HuH-7 (cell line): ENCODE measurements around the gene CCDC69.

Source experiments
- DNase-seq: peaks from one replicate; pipeline ENCODE4 v3.0.0; 2011; ENCODE audit warnings: low spot score

Gene CCDC69

DNA sequence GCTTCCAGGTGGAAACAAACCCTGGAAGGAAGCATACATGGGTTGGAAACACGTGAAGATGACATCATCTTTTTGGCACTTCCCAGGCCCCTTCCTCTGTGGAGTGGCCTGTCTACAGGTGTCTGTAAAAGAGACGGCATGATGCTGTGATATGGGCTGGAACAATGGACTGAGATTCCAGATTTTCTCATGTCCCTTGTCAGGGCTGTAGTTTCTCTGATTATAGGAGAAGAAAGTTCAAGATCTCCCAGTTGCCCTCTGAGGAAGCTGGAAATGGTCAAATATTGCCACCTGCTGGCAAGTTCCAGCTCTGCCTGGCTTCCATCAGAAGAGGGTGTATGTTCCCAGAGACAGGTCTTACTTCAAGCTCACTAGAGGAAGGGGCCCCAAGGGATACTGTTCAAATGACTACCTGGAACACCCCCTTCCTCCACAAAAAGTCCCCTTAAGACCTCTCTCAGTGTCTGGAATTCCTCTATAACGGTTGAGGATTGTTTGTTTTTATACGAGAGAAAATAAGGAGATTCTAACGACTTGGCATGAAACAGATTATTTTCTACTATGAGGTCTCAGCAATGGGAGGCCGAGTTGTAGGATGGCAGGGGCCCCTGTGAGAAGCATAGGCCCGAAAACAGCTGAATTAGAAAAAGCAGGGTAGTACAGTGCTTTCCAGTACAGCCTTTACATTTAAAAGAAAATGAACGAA, 59.1 kb downstream of the CCDC69 start:
- DNase-seq = peak; percentile 68

DNA sequence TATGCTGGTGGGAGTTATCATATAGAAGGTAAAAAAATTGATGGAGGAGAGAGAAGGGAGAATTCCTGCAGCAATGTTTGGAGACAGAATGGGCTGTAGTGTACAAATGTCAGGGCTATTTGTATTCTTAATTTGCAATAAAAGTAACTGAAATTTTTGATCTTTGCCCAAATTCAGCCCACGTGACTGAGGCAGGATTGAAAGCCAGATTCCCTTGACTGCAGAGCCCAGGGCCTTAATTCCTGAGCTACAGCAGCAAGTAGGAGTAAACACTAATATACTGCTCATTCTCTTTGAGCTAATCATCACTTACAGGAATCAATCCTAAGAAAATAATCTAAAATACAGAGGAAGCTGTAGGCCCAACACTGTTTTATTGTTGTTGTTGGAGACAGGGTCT, 61.1 kb downstream of the CCDC69 start:
- DNase-seq = no peak

DNA sequence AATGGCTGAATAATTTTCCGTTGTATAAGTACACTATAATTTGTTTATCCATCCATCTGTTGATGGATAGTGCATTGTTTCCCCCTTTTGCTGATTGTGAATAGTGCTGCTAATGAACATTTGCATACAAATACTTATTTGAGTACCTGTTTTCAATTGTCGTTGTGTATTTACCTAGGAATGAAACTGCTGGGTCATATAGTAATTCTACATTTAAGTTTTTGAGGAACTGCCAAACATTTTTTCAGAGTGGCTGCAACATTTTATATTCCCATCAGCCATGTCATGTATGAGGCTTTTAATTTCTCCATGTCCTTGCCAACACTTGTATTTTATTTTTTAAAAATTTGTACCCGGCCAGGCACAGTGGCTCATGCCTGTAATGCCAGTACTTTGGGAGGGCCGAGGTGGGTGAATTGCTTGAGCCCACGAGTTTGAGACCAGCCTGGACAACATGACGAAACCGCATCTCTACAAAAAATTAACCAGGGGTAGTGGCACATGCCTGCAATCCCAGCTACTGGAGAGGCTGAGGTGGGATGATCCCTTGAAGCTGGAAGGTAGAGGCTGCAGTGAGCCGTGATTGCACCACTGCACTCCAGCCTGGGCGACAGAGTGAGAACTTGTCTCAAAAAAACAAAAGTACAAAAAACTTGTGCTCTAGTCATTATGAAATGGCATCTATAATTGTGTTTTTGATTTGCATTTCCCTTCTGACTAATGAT, 64.1 kb downstream of the CCDC69 start:
- DNase-seq = no peak

- DNase-seq = peak; percentile 32
Observed at GRCh38 chr5:151158287-151158661, 65.6 kb downstream of the CCDC69 start.

DNA sequence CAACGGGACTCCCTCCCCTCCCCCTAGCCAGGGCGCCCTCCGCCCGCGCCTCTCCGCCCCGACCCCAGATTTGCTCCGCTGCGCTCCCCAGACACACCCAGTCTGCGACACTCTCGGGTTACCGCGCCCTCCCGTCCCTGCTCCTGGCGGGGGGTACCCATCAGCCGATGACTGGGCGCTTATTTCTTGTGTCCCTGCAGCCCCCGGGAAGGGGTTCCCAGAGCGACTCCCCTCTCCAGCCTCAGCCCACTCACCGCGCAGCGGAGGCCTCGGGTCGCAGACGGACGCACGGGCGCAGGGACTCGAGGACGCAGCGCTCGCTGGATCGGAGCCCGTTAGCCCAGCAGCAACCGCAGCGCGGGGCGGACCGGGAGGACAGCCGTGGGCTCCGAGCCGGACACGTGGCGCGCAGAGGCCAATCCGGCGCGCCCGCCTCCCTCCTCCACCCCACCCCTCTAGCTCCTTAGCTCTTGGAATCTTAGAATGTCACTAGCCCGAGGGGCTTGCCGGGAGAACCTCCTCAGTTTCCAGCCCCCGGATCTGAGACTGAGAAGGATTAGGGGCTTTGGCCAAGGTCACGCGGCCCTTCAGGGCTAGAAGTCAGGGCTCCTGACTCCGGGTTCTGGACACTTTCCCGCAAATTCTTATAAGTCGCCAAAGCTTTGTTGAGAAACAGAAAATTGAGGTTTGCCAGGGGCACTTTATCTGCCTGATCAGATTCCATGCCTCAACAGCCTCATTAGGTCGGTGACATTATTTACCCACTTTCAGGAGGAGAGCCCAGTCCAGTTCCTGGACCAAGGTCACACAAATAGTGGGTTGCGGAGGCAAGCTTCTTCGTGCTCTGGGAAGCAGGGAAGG, 66.2 kb downstream of the CCDC69 start, which contains the start of gene ANXA6:
ANXA6 (minus strand) TSS at position 354 of the 861 bp plus-strand sequence. CDS start 9,878 bp downstream, outside the sequence.
- peak; percentile 86 for DNase-seq

DNA sequence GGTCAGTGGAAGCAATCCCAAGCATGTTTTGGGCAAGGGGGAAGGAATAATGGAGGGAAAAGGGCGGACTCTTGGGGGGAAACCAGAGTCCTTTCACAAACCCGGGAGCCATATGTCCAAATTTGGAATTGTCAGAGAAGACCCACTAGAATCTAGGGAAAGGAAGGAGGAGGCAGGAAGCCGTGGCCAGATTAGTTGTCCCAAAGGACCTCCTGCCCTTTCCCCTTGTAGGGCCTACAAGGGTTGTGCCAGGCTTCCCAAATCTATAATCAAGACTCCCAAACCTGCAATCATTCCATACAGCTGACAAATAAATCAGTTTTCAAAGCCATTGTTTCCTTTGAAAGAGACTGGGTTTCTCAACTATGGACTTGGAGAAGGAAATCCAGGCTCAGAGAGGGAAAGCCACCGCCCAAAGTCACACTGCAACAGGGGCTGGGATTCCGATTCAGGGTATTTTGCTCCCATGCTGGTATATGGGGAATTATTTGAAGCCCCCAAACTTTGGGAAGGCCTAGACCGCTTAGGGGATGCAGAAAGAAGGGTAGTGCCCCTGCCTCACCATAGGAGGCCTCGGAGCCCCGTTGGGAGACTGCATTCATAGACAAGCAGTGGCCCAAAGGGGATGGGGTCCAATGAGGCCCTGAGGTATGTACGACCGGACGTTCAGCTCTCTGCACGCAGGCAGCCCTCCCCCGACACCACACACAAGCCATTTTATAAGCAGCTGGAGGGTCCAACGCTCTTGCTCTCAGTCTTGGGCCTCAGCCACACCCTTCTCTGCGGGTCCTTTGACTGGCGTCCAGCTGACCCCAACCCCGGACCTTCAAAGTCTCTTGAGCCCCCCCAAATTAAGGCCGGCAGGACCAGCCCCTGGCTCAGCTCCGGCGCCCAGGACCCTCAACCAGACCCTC, 67.1 kb downstream of the CCDC69 start:
- peak; percentile 25 for DNase-seq

DNA sequence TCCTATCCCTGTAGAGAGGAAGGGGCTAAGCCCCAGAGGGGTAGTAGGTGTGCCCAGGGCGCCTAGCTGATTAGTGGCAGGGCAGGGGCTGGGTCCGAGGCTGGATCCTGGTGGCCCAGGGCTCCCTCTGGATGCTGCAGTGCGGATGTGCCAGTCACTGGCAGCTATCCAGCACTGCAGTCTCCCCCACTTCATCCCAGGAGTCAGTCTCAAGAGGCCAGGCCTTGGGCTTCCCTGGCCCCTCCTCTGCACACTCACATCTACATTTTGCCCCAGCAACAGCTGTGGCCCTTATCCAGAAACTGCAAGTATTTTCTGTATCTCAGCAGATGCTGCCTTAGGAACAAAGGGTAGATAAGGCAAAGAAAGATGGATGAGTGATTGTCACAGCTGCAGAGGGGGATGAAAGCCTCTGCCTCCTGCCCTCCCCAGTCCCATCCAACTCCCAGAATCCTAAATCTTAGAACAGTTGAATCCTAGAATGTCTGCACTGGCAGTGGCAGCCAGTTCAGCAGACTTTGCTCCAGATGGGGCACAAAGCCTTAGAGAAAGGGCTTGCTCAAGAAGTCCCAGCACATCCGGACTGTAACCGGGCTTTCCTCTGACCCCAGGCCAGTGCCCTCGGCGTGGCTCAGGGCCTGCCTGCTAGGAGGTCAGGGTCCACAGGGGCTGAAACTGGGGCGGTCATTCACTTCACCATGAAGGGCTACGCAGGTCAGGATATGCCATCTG, 68.0 kb downstream of the CCDC69 start:
- peak; percentile 35 for DNase-seq

DNA sequence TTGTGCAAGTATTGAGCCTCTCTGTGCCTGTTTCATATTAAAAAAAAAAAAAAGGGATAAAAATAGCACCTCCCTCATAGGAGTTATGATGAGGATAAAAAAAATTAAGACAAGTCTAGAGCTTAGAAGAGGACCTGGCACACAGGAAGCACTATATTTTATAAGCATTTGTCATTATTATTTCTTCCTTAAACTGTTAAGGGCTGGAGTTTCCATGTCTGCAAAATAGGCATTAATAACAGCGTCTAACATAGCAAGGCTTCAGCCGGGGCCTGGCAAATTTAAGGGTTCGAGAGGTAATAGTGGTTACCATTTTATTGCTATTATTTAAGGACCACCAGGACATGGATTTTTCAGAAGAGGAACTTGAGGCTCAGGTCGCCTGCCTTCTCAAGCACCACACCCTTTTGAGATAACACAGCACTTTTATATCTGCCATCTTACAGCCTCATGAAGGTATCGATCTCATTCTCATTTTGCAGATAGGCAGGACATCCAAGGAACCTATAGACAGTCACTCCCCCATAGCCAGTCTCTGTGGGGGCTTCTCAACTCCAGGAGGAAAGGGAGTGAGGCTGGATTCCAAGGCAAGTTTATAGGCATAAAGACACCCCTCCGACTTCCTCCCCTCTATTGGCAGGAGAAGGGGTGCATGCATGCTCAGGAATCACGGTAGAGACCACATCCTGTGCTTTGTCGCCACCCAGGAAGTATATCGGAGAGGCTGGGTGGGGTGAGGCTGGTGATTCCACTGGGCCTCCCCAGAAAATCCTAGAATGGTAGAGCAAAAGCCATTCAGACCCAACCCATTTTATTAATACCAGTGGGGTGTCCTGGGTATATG, 68.7 kb downstream of the CCDC69 start:
- no peak for DNase-seq

DNA sequence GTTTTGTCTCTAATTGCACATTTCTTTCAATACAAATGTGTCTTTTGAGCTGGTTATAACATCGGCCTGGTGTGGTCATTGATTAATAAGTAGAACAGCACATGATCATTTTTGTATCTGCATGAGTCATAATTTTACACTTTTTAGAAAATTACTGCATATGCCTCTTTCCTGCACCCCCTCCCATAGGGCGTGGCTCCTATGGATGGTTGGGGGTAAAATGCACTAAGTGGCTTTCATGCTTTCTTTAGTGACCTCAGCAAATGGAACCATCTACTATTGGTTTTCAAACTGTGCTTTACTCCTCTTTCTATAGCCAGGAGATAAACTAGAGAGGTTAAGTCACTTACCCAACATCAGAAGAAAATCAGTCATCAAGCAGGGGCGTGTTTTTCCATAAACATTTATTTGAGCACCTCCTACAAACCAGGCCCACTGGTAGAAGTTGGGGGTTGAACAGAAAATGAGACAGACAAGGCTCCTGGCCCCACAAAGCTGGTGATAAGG, 70.1 kb downstream of the CCDC69 start:
- no peak for DNase-seq

- DNase-seq = no peak
Observed at GRCh38 chr5:151153300-151153699, 70.6 kb downstream of the CCDC69 start.

- no peak for DNase-seq
Observed at GRCh38 chr5:151151793-151152192, 72.1 kb downstream of the CCDC69 start.

DNA sequence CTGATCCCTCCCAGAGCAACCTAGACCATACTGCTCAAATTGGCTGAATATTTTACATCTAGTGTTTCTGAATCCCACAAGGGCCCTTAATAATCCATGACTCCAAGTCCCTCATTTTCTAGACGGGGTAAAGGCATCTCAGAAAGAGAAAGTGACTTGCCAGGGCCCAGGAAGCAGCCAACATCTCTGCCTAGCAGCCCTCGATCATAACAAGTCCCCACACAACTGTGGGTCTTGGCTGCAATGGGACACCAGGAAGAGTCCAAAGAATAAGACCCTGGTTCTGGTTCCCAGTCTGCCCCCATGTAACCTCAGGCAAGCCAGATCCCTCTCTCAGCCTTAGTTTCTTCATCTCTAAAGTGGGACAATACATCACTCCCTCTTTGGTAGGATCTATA, 72.6 kb downstream of the CCDC69 start:
- DNase-seq = no peak

DNA sequence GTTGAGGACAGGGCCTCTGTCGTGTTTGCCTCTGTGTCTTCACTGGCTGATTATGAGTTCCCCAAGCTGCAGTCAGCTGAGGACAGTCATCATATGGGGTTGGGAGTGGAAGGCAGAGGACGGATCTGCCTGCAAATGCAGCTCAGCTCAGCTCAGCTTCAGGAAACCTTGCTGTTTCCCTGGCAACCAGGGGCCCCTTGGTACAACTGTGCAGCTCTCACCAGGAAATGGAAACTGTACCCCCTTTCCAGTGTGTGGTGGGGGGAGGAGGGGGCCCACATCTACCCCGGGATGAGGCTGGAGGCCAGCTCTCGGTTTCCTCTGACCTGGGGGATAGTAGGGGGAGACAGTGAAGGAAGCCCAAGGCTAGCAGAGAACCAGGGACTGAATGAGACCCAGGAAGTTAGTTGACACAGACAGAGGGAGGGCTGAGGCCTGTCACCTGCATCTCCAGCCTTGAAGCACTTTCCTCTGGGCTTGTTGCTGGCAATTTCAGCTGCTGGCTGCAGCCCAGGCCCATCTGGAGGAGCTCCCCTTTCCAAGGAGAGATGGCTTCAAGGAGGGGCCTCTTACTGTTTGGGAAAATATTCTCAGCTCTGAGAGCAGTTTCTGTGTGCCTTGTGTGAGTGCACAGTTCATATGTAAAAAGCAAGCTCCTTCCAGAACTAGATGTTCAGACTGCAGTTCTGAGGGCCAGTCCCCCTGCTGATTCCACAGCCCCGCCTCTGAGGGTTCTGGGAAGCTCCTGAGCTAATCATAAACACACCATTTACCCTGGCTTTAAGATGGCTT, 73.2 kb downstream of the CCDC69 start:
- no peak for DNase-seq

DNA sequence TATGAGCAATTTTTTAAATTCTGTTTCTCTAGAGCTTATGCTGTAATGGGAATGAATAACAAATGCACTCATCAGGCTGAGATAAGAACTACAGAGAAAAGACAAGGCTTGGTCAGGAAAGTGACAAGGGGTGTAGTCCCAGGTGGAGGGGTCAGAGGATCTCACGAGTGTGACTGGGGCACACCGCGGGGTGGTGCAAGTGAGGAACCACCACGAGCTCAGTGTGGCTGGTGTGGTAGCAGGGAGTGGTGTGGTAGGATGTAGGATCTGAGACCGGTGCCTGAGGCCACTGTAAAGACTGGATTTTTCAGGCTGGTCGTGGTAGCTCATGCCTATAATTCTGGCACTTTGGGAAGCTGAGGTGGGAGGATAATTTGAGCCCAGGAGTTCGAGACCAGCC, 75.3 kb downstream of the CCDC69 start:
- DNase-seq = no peak

DNA sequence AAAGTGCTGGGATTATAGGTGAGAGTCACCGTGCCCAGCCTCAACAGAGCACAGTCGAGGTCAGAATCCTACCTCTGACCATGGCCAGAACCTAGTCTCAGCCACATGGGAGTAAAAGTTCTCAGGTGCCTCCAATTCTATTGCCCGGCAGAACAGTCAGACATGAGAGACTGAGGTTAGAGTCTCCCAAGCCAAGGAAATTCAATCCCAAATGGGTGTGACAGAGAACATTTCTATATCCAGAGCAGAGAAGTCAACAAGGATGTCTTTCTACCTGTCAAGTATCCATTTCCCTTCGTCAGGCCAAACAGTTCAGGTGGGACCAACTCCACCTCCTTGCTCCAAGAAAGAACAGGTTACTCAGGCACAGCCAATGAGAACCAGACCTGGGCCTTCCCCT, 76.9 kb downstream of the CCDC69 start:
- no peak for DNase-seq

- DNase-seq = no peak
Observed at GRCh38 chr5:151146061-151146460, 77.8 kb downstream of the CCDC69 start.

GRCh38 chr5:151144922-151145321, 79.0 kb downstream of the CCDC69 start:
- no peak for DNase-seq

- no peak for DNase-seq
Observed at GRCh38 chr5:151144275-151144674, 79.6 kb downstream of the CCDC69 start.

DNA sequence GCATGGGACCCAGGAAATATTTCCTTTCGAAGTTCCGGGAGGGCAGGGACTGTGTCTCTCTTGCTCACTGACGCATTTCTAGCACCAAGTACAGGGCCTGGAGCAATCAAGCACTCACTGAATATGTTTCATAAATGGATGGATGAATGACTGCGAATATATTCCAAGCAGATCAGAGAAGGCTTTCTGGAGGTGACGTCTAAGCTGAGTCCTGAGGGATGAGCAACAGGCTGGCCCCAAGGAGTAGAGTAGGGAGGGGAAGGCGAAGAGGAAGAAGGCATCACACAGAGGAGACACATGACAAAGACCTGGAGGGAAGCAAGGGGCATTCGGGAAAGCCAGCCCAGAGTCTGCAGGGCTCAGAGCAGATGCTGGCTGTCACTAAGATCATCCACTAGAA, 80.2 kb downstream of the CCDC69 start:
- DNase-seq = no peak
